PFSK-1 (cell line): Measurements from ENCODE around the gene CELF1.

Experiments used
- POLR2AphosphoS5 ChIP-seq: IDR thresholded peaks from 2 replicates; pipeline ENCODE4 v1.6.1; 2012; ENCODE audit warnings: low read depth, mild to moderate bottlenecking, control low read depth, low read length, moderate library complexity
- SIN3A ChIP-seq: IDR thresholded peaks from 2 replicates; pipeline ENCODE4 v1.6.1; 2012; ENCODE audit warnings: mild to moderate bottlenecking, low read length, moderate library complexity, borderline replicate concordance; ENCODE audit not compliant: insufficient read depth
- TAF1 ChIP-seq: IDR thresholded peaks from 2 replicates; pipeline ENCODE4 v1.6.1; 2012; ENCODE audit warnings: low read length, control low read depth, borderline replicate concordance; ENCODE audit not compliant: insufficient read depth
- TF ChIP-seq, protein P1 (sequence below), 2 experiments: IDR thresholded peaks; 2 replicates each; pipeline versions ENCODE4 v1.6.1 to v1.8.0; 2011 to 2012; ENCODE audit warnings: low read depth in 2 of 2, low read length in 2 of 2, control low read depth in 1 of 2, inconsistent platforms in 1 of 2, mild to moderate bottlenecking in 1 of 2, moderate library complexity in 1 of 2; ENCODE audit not compliant: insufficient read depth in 1 of 2

DNA sequence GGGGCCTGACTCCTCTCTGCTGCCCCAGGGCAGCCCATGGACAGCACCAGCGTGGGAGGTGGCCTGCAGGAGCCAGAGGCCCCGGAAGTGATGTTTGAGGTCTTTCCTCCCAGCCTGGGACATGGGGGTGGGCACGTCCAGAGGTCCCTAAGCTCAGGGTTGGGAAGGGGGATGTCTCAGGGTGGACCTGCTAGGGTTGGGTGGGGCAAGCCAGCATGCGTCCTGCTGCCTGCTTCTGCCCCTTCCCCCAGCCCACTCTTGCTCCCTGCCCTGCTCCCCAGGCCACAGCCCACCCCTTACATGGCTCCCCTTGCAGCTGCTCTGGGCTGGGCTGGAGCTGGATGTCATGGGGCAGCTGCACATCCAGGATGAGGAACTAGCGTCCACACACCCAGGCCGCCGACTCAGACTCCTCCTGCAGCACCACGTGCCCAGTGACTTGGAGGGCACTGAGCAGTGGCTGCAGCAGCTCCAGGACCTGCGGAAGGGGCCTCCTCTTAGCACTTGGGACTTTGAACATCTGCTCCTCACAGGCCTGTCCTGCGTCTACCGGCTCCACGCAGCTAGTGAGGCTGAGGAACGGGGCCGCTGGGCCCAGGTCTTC lies 34.9 kb upstream of the CELF1 start:
- TF ChIP-seq TAF1 (no peak), POLR2AphosphoS5 (no peak), SIN3A (no peak)
- TF ChIP-seq, protein P1, sequence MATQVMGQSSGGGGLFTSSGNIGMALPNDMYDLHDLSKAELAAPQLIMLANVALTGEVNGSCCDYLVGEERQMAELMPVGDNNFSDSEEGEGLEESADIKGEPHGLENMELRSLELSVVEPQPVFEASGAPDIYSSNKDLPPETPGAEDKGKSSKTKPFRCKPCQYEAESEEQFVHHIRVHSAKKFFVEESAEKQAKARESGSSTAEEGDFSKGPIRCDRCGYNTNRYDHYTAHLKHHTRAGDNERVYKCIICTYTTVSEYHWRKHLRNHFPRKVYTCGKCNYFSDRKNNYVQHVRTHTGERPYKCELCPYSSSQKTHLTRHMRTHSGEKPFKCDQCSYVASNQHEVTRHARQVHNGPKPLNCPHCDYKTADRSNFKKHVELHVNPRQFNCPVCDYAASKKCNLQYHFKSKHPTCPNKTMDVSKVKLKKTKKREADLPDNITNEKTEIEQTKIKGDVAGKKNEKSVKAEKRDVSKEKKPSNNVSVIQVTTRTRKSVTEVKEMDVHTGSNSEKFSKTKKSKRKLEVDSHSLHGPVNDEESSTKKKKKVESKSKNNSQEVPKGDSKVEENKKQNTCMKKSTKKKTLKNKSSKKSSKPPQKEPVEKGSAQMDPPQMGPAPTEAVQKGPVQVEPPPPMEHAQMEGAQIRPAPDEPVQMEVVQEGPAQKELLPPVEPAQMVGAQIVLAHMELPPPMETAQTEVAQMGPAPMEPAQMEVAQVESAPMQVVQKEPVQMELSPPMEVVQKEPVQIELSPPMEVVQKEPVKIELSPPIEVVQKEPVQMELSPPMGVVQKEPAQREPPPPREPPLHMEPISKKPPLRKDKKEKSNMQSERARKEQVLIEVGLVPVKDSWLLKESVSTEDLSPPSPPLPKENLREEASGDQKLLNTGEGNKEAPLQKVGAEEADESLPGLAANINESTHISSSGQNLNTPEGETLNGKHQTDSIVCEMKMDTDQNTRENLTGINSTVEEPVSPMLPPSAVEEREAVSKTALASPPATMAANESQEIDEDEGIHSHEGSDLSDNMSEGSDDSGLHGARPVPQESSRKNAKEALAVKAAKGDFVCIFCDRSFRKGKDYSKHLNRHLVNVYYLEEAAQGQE (IDR thresholded peaks at IDR 0.05; ENCODE audit: insufficient read depth in 1 of 2, low read depth in 2 of 2, low read length in 2 of 2), result no peak
